Hematopoietic multipotent progenitor cell treated with erythropoietin and hydrocortisone succinate and interleukin-3 and kit ligand, for 17 days (in vitro differentiated cells): Measurements from ENCODE around the gene ACSL3.

ENCODE experiments used
- DNase-seq: peaks from one replicate; pipeline ENCODE4 v3.0.0-alpha.2; 2015; ENCODE audit warnings: low spot score

The ACSL3 gene

GRCh38 chr2:222942977-222943376 is 82.1 kb downstream of the ACSL3 start:
- DNase-seq: no peak

GRCh38 chr2:222943820-222944219 is 83.0 kb downstream of the ACSL3 start:
- no peak for DNase-seq

DNA sequence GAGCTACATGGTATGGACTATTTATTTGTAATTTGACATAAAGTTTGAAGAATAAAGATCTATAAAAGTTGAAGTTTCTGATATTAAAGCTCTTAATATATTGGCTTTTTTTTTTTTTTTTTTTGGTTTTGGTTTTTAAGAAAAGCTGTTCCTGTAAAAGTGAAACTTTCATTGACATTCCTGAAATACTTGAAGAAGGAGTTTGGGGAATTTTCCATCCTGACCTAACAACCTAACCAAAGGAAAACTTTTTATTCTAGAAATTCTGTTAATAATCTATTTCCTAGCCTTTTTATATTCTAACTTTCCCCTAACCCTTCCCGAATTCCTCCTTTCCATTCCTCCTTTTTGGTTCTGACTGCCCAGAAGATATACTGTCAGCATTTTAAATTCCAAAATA is 83.7 kb downstream of the ACSL3 start:
- no peak for DNase-seq

GRCh38 chr2:222944971-222945740 is 84.3 kb downstream of the ACSL3 start:
- no peak for DNase-seq

- no peak for DNase-seq
These were observed 85.1 kb downstream of the ACSL3 start for GRCh38 chr2:222945887-222946286.

- no peak for DNase-seq
These were observed 86.0 kb downstream of the ACSL3 start for GRCh38 chr2:222946700-222947287.

DNA sequence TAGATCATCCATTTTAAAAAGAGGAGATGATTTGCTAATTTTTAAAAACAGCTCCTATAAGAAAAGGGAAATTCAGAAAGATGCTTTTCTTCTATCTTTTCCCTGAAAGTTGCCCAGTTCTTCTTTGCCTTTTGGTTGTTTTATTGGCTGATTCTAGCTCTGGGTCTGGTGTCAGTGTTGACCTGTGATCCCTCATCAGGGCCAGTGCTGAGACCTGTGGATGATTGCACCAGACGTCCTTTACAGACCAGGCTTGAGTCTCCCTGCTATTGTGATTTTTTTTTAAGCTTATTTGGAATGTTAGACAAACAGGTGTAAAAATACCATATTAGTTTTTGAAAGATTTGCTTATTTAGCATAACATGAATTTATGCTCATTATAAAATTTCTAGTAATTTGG is 88.2 kb downstream of the ACSL3 start:
- DNase-seq: no peak

GRCh38 chr2:222949690-222950323 is 89.0 kb downstream of the ACSL3 start:
- DNase-seq: no peak

- DNase-seq: no peak
These were observed 89.9 kb downstream of the ACSL3 start for GRCh38 chr2:222950638-222951285.

DNA sequence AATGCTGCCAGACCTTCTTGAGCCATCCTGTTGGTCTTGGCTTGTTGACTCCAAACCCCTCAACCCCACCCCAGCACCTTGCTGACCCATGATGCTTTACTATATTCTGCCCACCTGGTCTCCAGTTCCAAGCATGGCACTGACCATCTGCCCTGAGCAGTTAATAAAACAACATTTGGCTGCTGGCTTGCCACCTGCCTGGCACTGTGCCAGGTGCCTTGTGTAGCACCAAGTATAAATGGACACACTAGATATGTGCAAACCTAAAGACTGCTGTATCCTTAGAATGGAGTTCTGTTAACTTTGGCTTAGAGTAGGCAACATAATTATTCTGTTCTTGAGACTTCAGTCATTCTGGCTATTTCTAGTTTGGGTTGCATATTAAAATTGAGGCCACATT is 91.4 kb downstream of the ACSL3 start:
- peak; percentile 22 for DNase-seq

DNA sequence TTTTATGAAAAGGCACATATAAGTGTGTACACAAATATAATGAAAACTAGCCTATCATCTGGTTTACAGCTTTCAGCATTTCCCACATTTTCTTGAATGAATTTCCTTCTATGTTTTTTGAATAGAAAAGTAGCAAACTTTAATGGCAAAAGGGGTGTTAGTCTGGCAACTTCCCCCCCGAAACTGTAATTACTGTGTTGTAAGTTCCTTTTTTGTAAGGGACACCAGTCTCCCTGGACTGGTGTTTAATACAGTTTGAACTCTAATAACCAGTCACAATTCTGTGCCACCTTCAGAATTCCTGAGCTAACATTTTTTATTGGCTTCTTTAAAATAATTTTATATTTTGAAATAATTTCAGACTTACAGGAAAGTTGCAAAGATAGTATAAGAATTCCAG is 94.2 kb downstream of the ACSL3 start:
- DNase-seq: no peak

- DNase-seq: no peak
These were observed 98.5 kb downstream of the ACSL3 start for GRCh38 chr2:222959358-222959757.

DNA sequence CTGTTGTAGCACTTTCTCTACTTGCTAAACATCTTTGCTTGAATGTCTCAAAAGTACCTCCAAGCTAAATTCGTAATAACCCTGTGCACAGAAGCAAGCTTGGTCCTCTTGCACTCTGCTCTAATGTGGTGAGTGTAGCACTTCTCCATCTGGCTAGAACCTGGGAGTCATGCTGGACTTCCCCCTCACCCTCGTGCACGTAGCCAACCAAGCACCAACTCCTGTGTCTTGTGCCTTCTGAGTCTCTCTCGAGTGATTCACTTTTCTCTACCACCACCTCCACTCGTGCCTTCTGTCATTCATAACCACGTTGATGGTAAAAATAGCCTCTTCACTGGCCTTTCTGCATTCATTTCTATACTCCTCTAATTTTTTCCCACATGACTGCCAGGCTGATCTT is 99.3 kb downstream of the ACSL3 start:
- DNase-seq: no peak

DNA sequence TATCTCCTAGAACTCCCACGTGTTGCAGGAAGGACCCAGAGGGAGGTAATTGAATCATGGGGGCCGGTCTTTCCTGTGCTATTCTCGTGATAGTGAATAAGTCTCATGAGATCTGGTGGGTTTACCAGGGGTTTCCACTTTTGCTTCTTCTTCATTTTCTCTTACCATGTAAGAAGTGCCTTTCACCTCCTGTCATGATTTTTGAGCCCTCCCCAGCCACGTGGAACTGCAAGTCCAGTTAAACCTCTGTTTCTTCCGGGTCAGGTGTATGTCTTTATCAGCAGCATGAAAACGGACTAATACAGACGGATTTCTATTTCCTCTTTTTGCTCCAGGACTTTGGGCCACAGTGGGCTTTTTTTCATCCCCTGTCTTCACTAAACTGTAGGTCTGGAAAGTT is 102.8 kb downstream of the ACSL3 start:
- DNase-seq: no peak

DNA sequence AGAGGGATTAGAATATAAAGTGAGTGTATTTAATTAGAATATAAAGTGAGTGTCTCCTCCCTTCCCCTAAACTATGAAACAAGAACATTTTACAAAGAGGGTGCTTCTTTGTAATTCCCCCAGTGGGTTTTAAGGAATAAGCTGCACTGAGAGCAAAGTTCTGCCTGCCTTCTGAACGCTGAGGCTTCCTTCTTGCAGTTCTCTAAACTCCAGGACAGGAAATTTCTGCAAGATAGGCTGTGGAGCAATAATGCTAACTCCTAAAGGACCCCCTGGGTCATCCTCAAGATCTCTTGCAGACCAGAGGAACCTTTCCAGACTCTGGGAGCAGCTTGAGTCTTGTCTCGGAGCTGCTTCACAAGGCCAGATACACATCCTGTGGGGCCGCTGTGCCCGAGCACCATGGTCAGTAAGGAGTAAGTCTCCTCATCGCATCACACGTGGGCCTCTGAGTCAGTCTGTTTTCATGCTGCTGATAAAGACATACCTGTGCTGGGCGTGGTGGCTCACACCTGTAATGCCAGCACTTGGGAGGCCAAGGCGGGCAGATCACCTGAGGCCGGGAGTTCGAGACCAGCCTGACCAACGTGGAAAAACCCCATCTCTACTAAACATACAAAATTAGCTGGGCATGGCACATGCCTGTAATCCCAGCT is 103.7 kb downstream of the ACSL3 start:
- DNase-seq: no peak

DNA sequence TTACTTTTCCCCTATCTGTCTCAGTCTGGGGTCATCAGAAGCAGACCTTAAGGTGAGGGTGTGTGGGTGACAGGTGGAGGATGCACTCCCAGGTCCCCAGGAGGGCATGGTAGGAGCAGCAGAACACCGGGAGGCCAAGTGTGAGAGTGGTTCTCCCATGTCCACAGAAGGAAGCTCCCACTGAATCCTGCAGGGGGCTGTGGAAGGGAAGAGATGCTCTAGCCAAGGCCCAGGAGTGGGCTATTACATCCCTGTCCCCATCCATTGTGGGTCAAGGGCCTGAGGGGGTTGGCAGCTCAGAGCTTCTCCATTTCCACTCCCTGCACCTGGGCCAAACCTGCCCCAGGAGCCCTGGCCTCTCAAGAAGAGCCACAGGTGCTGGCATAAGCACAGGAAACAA is 104.7 kb downstream of the ACSL3 start:
- no peak for DNase-seq

- DNase-seq: no peak
These were observed 107.8 kb downstream of the ACSL3 start for GRCh38 chr2:222968550-222969155.

GRCh38 chr2:222969491-222969890 is 108.7 kb downstream of the ACSL3 start:
- no peak for DNase-seq

GRCh38 chr2:222972420-222972819 is 111.6 kb downstream of the ACSL3 start:
- DNase-seq: no peak

DNA sequence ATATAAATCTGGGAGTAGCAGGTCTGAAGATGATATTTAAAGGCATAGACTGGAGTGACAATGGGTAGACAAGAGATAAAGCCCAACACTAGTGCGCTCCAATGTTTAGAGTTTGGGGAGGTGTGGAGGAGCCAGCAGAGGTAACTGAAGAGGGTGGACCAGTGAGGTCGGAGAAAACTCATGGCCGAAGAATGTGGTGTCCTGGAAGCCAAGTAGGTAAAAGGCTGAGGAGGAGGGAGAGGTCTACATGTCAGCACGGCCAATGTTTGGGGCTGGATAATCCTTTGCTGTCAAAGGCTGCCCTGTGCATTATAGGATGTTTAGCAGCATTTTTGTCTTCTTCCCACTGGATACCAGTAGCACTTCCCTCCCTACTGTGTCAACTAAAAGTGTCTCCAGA is 112.4 kb downstream of the ACSL3 start:
- DNase-seq: no peak

DNA sequence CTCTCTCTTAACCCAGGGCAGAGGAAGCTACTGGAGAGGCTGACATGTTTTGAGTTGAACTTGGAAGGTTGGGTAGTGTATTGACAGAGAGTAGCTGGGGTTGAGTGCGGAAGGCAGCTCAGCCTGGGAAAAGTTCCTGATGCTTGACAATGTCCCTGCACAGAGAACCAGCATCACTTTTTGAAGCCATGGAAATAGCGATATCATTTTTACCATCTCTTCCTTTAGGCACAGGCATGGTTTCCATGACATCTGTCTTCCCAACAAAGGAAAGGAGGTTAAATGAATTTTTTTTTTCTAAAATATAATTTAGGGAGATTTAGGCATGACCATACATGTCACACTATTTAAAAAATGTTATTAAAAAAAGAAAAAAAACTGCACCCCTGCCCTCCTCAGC is 112.9 kb downstream of the ACSL3 start:
- DNase-seq: no peak

GRCh38 chr2:222976521-222977061 is 115.8 kb downstream of the ACSL3 start:
- DNase-seq: no peak
